ENCODE results near the gene TIMM50.

DNA sequence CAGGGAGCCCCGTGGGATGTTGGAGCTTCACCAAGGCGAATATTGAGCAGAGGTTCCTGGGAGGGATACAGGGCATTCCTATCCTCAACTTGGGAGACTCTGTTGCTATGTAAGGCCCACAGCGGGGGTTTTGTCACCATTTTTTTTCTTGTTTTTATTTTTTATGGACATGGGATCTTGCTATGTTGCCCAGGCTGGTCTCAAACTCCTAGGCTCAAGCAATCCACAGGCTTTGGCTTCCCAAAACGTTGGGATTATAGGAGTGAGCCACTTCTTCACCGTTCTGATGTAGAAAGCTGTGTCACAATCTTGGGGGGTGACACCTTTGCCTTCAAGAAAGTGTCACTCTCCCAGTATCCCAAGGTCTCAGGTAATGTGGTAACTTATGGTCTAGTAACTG, 20.7 kb downstream of the TIMM50 start:
- TF ChIP-seq, protein P1, sequence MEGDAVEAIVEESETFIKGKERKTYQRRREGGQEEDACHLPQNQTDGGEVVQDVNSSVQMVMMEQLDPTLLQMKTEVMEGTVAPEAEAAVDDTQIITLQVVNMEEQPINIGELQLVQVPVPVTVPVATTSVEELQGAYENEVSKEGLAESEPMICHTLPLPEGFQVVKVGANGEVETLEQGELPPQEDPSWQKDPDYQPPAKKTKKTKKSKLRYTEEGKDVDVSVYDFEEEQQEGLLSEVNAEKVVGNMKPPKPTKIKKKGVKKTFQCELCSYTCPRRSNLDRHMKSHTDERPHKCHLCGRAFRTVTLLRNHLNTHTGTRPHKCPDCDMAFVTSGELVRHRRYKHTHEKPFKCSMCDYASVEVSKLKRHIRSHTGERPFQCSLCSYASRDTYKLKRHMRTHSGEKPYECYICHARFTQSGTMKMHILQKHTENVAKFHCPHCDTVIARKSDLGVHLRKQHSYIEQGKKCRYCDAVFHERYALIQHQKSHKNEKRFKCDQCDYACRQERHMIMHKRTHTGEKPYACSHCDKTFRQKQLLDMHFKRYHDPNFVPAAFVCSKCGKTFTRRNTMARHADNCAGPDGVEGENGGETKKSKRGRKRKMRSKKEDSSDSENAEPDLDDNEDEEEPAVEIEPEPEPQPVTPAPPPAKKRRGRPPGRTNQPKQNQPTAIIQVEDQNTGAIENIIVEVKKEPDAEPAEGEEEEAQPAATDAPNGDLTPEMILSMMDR (IDR thresholded peaks at IDR 0.05) = no peak
- no peak for TF ChIP-seq POLR2A (IDR thresholded peaks at IDR 0.05)

All from body of pancreas (tissue), 4 donors.